ENCODE measurements around the gene SH3BP4.

SH3BP4 gene

GRCh38 chr2:234971496-234971895, 19.7 kb downstream of the SH3BP4 start:
- Histone ChIP-seq H3K4me2 (ENCODE audit: insufficient read depth, low read length) (no peak overlapping the region), H3K36me3 (ENCODE audit: insufficient read depth, low read length) (no peaks in the 10 kb centered on the region), H3K27ac (ENCODE audit: low read length) (no peak overlapping the region), H4K20me1 (ENCODE audit: insufficient read depth, low read length) (no peaks in the 10 kb centered on the region), H3K9me3 (ENCODE audit: insufficient read depth, low read length, severe bottlenecking) (no peaks in the 10 kb centered on the region), H2AFZ (ENCODE audit: low read depth, low read length) (no peak overlapping the region), H3K79me2 (ENCODE audit: insufficient read depth, low read length) (no peaks in the 10 kb centered on the region), H3K27me3 (ENCODE audit: insufficient read depth, low read length, poor library complexity) (peaks cover 20% of the 10 kb centered on the region), H3K4me1 (ENCODE audit: insufficient read depth, low read length) (no peaks in the 10 kb centered on the region), H3K9ac (ENCODE audit: low read depth, low read length) (no peak overlapping the region), H3K4me3 (ENCODE audit: low read depth in 1 of 2, low read length in 2 of 2) (no peak overlapping the region)
- no peak for ATAC-seq (ENCODE audit: insufficient read depth, low read depth)
- no peak for TF ChIP-seq EZH2 (IDR thresholded peaks at IDR 0.05; ENCODE audit: borderline replicate concordance, low read depth, low read length, severe bottlenecking)
- TF ChIP-seq, protein P1, sequence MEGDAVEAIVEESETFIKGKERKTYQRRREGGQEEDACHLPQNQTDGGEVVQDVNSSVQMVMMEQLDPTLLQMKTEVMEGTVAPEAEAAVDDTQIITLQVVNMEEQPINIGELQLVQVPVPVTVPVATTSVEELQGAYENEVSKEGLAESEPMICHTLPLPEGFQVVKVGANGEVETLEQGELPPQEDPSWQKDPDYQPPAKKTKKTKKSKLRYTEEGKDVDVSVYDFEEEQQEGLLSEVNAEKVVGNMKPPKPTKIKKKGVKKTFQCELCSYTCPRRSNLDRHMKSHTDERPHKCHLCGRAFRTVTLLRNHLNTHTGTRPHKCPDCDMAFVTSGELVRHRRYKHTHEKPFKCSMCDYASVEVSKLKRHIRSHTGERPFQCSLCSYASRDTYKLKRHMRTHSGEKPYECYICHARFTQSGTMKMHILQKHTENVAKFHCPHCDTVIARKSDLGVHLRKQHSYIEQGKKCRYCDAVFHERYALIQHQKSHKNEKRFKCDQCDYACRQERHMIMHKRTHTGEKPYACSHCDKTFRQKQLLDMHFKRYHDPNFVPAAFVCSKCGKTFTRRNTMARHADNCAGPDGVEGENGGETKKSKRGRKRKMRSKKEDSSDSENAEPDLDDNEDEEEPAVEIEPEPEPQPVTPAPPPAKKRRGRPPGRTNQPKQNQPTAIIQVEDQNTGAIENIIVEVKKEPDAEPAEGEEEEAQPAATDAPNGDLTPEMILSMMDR (IDR thresholded peaks at IDR 0.05; ENCODE audit: borderline replicate concordance, extremely low read depth, low read length, poor library complexity, severe bottlenecking) = no peak
- DNase-seq = no peak

DNA sequence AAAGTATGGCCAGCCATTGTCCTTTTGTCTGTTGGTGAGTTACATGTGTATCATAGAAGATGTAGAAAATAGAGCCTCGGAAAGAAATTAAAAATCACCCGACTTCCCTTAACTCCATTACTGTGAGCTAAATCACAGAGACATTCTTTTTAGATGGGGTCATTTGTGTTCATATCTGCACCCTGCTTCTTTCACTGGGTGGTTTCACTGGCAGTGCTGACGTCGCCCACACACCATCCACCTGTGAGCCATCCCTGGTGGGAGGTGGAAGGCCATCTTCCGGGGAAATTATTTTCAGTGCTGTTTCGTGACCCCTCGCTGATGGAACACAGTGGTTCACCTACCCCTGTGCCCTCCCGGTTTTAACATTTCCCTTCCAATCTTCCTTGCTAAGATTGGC, 21.2 kb downstream of the SH3BP4 start:
- no peaks in the 10 kb centered on the region for H3K79me2 ChIP-seq (ENCODE audit: insufficient read depth, low read length)
- no peaks in the 10 kb centered on the region for H3K4me1 ChIP-seq (ENCODE audit: insufficient read depth, low read length)
- ATAC-seq (ENCODE audit: insufficient read depth, low read depth) (no peak), DNase-seq (no peak)
- H2AFZ ChIP-seq (ENCODE audit: low read depth, low read length) = no peak overlapping the region
- no peak overlapping the region for H3K9ac ChIP-seq (ENCODE audit: low read depth, low read length)
- H4K20me1 ChIP-seq (ENCODE audit: insufficient read depth, low read length) = no peaks in the 10 kb centered on the region
- H3K36me3 ChIP-seq (ENCODE audit: insufficient read depth, low read length) = no peaks in the 10 kb centered on the region
- H3K27ac ChIP-seq (ENCODE audit: low read length) = no peak overlapping the region
- TF ChIP-seq EZH2 (IDR thresholded peaks at IDR 0.05; ENCODE audit: borderline replicate concordance, low read depth, low read length, severe bottlenecking) = no peak
- no peak overlapping the region for H3K4me2 ChIP-seq (ENCODE audit: insufficient read depth, low read length)
- H3K27me3 ChIP-seq (ENCODE audit: insufficient read depth, low read length, poor library complexity) = peaks cover 17% of the 10 kb centered on the region
- H3K4me3 ChIP-seq (ENCODE audit: low read depth in 1 of 2, low read length in 2 of 2) = no peak overlapping the region
- H3K9me3 ChIP-seq (ENCODE audit: insufficient read depth, low read length, severe bottlenecking) = no peaks in the 10 kb centered on the region

GRCh38 chr2:234974501-234975385, 22.9 kb downstream of the SH3BP4 start:
- Histone ChIP-seq H3K4me1 (ENCODE audit: insufficient read depth, low read length) (no peaks in the 10 kb centered on the region), H4K20me1 (ENCODE audit: insufficient read depth, low read length) (no peaks in the 10 kb centered on the region), H2AFZ (ENCODE audit: low read depth, low read length) (no peak overlapping the region), H3K79me2 (ENCODE audit: insufficient read depth, low read length) (no peaks in the 10 kb centered on the region), H3K4me2 (ENCODE audit: insufficient read depth, low read length) (no peak overlapping the region), H3K4me3 (ENCODE audit: low read depth in 1 of 2, low read length in 2 of 2) (no peak overlapping the region), H3K27ac (ENCODE audit: low read length) (no peak overlapping the region), H3K9me3 (ENCODE audit: insufficient read depth, low read length, severe bottlenecking) (no peaks in the 10 kb centered on the region), H3K36me3 (ENCODE audit: insufficient read depth, low read length) (no peaks in the 10 kb centered on the region), H3K27me3 (ENCODE audit: insufficient read depth, low read length, poor library complexity) (peaks cover 14% of the 10 kb centered on the region), H3K9ac (ENCODE audit: low read depth, low read length) (no peak overlapping the region)
- DNase-seq (no peak), ATAC-seq (ENCODE audit: insufficient read depth, low read depth) (no peak)
- TF ChIP-seq, protein P1 (IDR thresholded peaks at IDR 0.05; ENCODE audit: borderline replicate concordance, extremely low read depth, low read length, poor library complexity, severe bottlenecking) = no peak
- TF ChIP-seq EZH2 (IDR thresholded peaks at IDR 0.05; ENCODE audit: borderline replicate concordance, low read depth, low read length, severe bottlenecking) = no peak

DNA sequence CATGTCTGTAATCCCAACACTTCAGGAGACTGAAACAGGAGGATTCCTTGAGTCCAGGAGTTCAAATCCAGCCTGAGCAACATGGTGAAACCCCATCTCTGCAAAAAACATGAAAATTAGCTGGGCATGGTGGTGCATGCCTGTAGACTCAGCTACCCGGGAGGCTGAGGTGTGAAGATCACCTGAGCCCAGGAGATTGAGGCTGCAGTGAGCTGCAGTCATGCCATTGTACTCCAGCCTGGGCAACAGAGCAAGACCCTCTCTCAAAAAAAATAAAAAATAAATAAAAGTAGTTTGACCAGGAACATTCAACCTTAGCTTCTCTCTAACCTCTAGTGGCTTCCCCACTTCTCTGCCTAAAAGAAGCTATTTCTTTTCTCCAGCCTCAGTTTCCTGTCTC, 23.8 kb downstream of the SH3BP4 start:
- Histone ChIP-seq H4K20me1 (ENCODE audit: insufficient read depth, low read length) (no peaks in the 10 kb centered on the region), H3K4me3 (ENCODE audit: low read depth in 1 of 2, low read length in 2 of 2) (no peak overlapping the region), H3K9me3 (ENCODE audit: insufficient read depth, low read length, severe bottlenecking) (no peaks in the 10 kb centered on the region), H3K4me2 (ENCODE audit: insufficient read depth, low read length) (no peak overlapping the region), H3K79me2 (ENCODE audit: insufficient read depth, low read length) (no peaks in the 10 kb centered on the region), H3K9ac (ENCODE audit: low read depth, low read length) (no peak overlapping the region), H3K4me1 (ENCODE audit: insufficient read depth, low read length) (no peaks in the 10 kb centered on the region), H3K27me3 (ENCODE audit: insufficient read depth, low read length, poor library complexity) (peaks cover 9% of the 10 kb centered on the region), H3K27ac (ENCODE audit: low read length) (no peak overlapping the region), H3K36me3 (ENCODE audit: insufficient read depth, low read length) (no peaks in the 10 kb centered on the region), H2AFZ (ENCODE audit: low read depth, low read length) (no peak overlapping the region)
- no peak for DNase-seq
- ATAC-seq (ENCODE audit: insufficient read depth, low read depth) = no peak
- TF ChIP-seq, protein P1 (IDR thresholded peaks at IDR 0.05; ENCODE audit: borderline replicate concordance, extremely low read depth, low read length, poor library complexity, severe bottlenecking) = no peak
- TF ChIP-seq EZH2 (IDR thresholded peaks at IDR 0.05; ENCODE audit: borderline replicate concordance, low read depth, low read length, severe bottlenecking) = no peak

All from DND-41 (cell line).